GM19035 (cell line): ENCODE data around the gene SHMT1.
"Not testable (repeated sequence)": the region's sequence is repeated elsewhere in the genome, so short reads cannot be mapped to it uniquely, and the experiment has no call there.

Experiments
- ATAC-seq: cut with Tn5 transposase; IDR thresholded peaks from one replicate; pipeline ENCODE4 v1.9.1; 2021; ENCODE audit not compliant: unreplicated experiment

The SHMT1 gene

GRCh38 chr17:18363101-18364049 is at the start of gene SHMT1:
SHMT1 (minus strand) TSS chr17:18363550; CDS start chr17:18355981, 7,569 bp downstream.
- ATAC-seq: peak; percentile 99

DNA sequence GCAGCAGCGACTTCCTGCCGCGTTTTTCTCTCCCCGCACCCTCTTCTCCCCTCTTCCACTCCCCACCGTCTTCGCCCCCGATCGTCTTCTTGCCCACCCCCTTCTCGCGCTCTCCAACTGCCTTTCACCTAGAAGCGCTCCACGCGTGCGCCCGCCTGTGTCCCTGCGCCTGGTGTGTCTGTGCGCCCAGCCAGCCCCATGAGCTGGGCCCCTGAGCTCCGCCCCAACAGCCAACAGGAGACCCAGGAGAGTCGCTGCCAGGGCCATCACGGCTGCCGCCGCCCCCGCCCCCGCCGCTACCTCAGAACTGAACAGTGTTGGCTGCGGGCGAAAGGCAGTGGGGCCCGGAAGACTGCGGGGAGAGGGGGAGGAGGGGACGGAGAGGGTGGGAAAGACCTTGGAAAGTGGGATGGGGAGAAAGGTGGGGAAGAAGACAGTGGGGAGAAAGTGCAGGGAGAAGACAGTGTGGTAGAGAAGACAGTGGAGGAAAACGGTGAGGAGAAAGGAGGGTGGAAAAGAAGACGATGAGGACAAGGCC is 48.7 kb upstream of the SHMT1 start:
- ATAC-seq: peak; percentile 78

GRCh38 chr17:18411377-18411864 is 48.1 kb upstream of the SHMT1 start:
- not testable (repeated sequence) for ATAC-seq

DNA sequence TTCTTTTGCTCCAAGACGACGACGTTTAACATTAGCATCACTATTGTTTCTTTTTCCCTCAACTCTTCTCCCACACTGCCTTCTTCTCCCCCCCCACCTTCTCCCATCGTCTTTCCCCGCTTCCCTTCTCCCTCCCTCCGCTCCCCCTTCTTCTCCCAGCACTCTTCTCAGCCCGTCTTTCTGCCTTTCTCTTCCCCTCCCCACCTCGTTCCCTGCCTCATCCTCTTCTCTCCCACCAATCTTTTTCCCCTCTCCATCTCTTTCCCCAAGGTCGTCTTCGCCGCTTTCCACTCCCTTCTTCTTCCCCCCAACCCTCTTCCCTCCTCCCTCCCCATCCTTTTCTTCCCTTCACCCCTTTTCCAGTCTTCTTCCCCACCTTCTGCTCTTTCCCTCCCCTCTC is 47.4 kb upstream of the SHMT1 start:
- ATAC-seq: not testable (repeated sequence)

DNA sequence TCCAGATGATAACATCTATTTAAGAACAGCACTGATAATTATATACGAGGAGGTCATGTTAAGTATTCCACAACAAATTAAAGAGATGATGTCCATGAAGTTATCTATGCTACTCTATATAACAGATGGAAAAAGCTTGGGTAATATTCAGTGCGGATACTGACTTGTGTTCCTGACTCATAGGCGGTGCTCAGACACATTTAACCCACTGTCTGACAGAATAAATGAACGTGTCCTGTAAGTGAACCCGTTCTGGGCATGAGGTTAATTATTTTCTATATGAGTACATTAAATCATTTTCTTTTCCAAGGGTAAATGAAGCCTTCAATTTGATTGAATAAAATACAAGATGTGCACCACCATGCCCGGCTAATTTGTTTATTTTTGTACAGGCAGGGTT is 46.0 kb upstream of the SHMT1 start:
- ATAC-seq: not testable (repeated sequence)

- not testable (repeated sequence) for ATAC-seq
Observed at GRCh38 chr17:18408906-18409305, 45.6 kb upstream of the SHMT1 start.

- peak; percentile 88 for ATAC-seq
Observed at GRCh38 chr17:18403604-18404003, 40.3 kb upstream of the SHMT1 start.

GRCh38 chr17:18403166-18403565 is 39.8 kb upstream of the SHMT1 start:
- not testable (repeated sequence) for ATAC-seq

- not testable (repeated sequence) for ATAC-seq
Observed at GRCh38 chr17:18401872-18402590, 38.7 kb upstream of the SHMT1 start.

DNA sequence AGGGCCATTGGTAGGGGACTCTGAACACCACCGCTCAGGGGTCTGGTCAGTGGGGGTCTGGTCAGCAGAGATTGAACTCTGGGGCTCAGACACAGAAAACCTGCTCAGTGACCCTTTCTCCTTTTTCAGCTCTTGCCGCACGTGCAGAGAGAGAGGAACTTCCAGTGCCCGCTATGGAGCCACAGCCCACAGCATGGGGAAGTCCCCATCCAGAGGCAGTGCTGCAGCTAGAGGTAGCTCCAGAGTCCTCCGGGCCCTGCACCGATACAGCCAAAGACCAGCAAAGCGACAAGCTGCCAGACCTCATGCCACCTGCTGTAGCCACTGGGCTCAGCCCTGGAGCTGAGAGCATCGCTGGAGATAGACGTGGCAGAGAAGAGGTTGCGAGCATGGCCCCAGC is 25.4 kb upstream of the SHMT1 start:
- not testable (repeated sequence) for ATAC-seq

GRCh38 chr17:18388266-18388665 is 24.9 kb upstream of the SHMT1 start:
- not testable (repeated sequence) for ATAC-seq

- ATAC-seq: not testable (repeated sequence)
Observed at GRCh38 chr17:18387583-18387982, 24.2 kb upstream of the SHMT1 start.

DNA sequence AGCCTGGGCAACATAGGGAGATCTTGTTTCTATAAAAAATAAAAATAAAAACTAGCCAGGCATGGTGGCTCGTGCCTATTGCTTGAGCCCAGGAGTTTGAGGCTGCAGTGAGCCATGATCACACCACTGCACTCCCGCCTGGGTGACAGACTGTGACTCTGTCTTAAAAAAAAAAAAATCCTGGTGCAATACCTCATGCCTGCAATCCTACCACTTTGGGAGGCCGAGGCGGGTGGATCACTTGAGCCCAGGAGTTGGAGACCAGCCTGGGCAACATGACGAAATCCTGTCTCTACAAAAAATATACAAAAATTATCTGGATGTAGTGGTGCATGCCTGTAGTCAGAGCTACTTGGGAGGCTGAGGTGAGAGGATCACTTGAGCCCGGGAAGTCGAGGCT is 20.9 kb upstream of the SHMT1 start:
- not testable (repeated sequence) for ATAC-seq

DNA sequence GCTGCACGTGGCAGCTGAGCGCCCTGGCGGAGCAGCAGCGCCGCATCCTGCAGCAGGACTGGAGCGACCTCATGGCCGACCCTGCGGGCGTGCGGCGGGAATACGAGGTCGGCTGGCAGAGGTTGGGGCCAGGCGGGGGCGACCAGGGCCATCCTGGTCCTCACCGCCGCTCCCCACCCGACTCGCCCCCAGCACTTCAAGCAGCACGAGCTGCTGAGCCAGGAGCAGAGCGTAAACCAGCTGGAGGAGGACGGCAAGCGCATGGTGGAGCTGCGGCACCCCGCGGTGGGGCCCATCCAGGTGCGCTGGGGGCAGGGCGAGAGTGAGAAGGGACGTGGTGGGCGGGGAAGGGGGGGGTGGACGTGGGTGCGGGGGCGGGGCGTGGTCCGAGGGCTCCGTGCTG is 19.7 kb upstream of the SHMT1 start:
- not testable (repeated sequence) for ATAC-seq

GRCh38 chr17:18382441-18383078 is 19.2 kb upstream of the SHMT1 start:
- ATAC-seq: no peak

GRCh38 chr17:18381953-18382245 is 18.5 kb upstream of the SHMT1 start:
- ATAC-seq: no peak

- ATAC-seq: no peak
Observed at GRCh38 chr17:18381158-18381952, 18.0 kb upstream of the SHMT1 start.

DNA sequence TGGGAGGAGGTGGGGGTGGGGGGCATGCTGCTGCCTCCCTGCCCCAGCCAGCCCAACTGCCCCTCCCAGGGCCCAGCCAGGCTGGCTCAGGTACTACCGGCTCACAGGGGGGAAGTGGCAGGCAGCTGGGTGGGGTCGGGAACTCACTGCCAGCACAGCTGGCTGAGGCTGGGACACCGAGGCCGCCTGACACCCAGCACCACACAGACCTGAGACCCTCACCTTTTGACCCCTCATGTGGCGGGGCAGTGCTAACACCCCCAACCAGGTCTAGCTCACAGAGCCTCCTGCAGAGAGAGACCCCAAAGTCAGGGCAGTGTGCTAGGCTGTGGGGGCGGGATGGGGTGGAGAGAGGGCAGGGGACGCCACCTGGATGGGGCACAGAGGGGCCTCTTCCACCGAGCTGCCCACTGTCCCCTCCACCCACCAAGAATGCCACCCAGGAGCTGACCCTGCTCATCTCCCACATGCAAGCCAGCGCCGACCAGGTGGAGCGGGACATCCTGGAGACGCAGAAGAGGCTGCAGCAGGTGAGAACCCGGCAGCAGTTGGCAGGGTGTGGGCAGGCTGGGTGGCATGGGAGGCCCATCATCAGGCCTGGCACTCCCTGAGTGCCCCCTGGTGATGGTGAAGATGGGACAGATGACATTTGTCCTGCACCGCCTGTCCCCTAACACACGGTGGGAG is 17.3 kb upstream of the SHMT1 start:
- ATAC-seq: no peak

DNA sequence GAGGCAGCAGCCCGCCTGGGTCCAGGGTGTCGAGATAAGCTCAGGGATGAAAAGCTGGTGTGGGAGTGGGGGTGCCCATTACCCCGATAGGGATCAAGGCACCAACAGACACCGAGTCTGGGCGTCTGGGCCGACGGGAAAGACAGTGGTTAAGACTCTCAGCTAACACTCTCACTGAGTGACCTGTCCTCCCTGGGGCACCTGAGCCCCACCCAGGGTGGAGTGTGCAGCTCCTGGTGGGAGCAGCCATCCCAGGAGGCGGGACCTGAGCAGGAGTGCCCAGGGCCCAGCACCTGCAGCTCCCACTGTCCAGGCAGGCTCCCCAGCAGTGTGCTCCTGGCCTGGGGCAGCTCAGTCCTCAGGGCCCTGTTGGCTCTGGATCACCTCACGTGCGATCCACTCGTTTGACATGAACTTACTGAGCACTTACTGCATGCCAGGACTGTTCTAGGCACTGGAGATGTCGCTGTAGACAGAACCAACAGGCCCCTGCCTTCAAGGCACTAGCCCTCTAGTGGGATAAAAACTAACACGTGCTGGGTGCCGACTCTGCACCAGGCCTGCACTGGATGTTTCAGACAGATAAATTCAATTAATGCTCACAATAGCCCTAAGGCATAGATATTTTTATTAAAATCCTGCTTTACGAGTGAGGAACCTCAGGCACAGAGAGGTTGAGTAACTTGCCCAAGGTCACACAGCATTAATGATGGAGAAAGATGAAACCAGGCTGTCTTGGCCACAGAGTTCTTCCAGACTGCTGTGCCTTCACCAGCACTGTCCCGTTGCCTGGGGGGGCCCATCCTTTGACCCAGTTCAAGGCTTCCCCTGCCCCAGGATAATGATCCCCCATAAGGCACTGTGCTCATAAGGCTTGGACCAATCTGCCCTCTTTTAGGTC is 16.1 kb upstream of the SHMT1 start:
- no peak for ATAC-seq
